BLaER1 (cell line): ENCODE data around the gene SLC13A4.

ENCODE experiments used
- H3K27ac ChIP-seq: shearing (Covaris generic); formaldehyde crosslinking; 2 replicates; pipeline ENCODE4 v1.8.1; 2022
- H3K27me3 ChIP-seq: shearing (Covaris generic); formaldehyde crosslinking; 2 replicates; pipeline ENCODE4 v1.8.1; 2022
- H3K36me3 ChIP-seq: shearing (Covaris generic); formaldehyde crosslinking; 2 replicates; pipeline ENCODE4 v1.8.1; 2022
- H3K4me1 ChIP-seq: shearing (Covaris generic); formaldehyde crosslinking; 2 replicates; pipeline ENCODE4 v1.8.1; 2022
- H3K4me2 ChIP-seq: shearing (Covaris generic); formaldehyde crosslinking; 2 replicates; pipeline ENCODE4 v1.8.1; 2022
- H3K4me3 ChIP-seq: shearing (Covaris generic); formaldehyde crosslinking; 2 replicates; pipeline ENCODE4 v1.8.1; 2022
- H3K9ac ChIP-seq: shearing (Covaris generic); formaldehyde crosslinking; 2 replicates; pipeline ENCODE4 v1.8.1; 2022
- H3K9me3 ChIP-seq: shearing (Covaris generic); formaldehyde crosslinking; 2 replicates; pipeline ENCODE4 v1.8.1; 2022
- H4K20me1 ChIP-seq: shearing (Covaris generic); formaldehyde crosslinking; 2 replicates; pipeline ENCODE4 v1.8.1; 2022
- Cebpa-rat ChIP-seq: shearing (Covaris generic); IDR thresholded peaks from 2 replicates; pipeline ENCODE4 v1.8.1; 2022

SLC13A4 gene

DNA sequence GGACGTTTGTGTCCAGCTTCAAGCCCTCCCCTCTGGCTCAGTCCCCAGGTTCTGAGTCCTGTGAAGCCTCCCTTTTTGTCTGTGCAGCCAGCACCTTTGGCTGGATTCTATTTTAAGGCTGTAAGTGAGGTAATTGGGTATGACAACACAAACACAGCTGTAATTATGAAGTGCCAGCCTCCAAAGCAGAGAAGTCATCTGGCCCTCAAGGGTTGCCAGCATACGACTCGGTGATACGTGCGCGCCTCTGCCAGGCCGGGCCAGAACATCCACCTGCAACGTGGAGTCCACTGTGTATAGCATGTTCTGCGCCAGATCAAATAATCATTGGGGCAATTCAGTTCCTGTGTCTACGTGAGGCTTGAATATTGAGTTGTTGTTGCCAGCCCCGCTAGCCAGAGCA is 27.4 kb upstream of the SLC13A4 start:
- Histone ChIP-seq H3K27me3 (no peaks in the 10 kb centered on the region), H3K9ac (no peak overlapping the region), H3K36me3 (no peaks in the 10 kb centered on the region), H4K20me1 (no peaks in the 10 kb centered on the region), H3K4me2 (no peak overlapping the region), H3K4me1 (0 out of 2 replicates have a peak, but pooled peaks cover 10% of the 10 kb centered on the region), H3K27ac (no peak overlapping the region), H3K9me3 (no peaks in the 10 kb centered on the region; the same call in 1 of the 2 replicates), H3K4me3 (no peak overlapping the region)
- no peak for TF ChIP-seq Cebpa-rat

- TF ChIP-seq Cebpa-rat, result no peak
- no peak overlapping the region for H3K27ac ChIP-seq
These were observed 25.8 kb upstream of the SLC13A4 start for GRCh38 chr7:135753616-135754413.

DNA sequence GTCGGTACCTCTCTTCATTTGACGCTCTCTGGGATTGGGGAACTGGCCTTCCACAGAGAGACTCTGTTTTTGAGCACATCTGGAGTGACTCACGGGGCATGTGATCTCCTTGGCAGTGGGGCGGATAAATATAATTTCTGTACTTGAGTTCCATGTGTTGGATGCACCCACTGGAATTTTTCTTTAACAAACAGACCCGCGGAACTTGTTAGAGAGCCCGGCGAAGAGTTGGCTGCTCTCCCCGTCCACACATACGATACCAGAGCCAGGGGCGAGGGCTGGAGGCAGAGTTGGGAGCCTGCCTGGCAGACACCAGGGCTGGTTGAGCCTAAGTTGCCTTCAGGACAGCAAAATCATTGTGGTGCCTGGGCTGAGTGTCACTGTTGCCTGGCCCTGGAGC is 20.8 kb upstream of the SLC13A4 start, which contains the start of gene FAM180A:
Gene FAM180A (minus strand): TSS at position 44 of the 400 bp plus-strand sequence. CDS start 233 bp downstream, outside the sequence.
- no peaks in the 10 kb centered on the region for H4K20me1 ChIP-seq
- no peaks in the 10 kb centered on the region for H3K36me3 ChIP-seq
- H3K9me3 ChIP-seq, result no peaks in the 10 kb centered on the region
- TF ChIP-seq Cebpa-rat, result no peak
- H3K4me3 ChIP-seq, result no peak within 1 kb of the TSS
- no peaks in the 10 kb centered on the region for H3K27me3 ChIP-seq
- no peak within 1 kb of the TSS for H3K4me2 ChIP-seq
- H3K27ac ChIP-seq, result no peak within 1 kb of the TSS
- H3K4me1 ChIP-seq, result peaks cover 7% of the 10 kb centered on the region; the same call in 1 of the 2 replicates
- no peak within 1 kb of the TSS for H3K9ac ChIP-seq

More at GRCh38 chr7:135753616-135754413, 25.8 kb upstream of the SLC13A4 start:
- Histone ChIP-seq H3K9ac (no peak overlapping the region), H3K36me3 (no peaks in the 10 kb centered on the region), H3K4me3 (no peak overlapping the region), H4K20me1 (no peaks in the 10 kb centered on the region), H3K27me3 (no peaks in the 10 kb centered on the region), H3K4me1 (0 out of 2 replicates have a peak, but pooled peaks cover 10% of the 10 kb centered on the region), H3K9me3 (no peaks in the 10 kb centered on the region), H3K4me2 (no peak overlapping the region)

DNA sequence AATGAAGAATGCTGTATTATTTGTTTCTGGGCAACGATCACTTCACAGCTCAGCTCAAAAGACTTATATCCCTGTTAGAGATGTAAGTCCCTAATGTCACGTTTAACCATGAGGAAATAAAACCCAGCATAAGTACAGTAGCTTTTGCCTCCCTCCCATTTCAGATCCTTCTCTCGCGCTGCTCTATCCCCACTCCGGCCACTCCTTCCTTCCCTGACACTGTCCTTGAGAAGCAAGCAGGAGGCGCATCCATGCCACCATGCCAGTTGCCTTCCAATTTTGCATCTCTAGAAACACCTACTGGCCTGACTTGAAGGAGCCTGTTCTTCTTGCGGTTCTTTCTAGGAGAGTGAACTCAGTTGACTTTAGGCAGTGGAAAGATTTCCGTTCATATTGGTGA is 19.4 kb upstream of the SLC13A4 start:
- no peaks in the 10 kb centered on the region for H3K27me3 ChIP-seq
- H3K27ac ChIP-seq, result no peak overlapping the region
- no peak overlapping the region for H3K4me2 ChIP-seq
- TF ChIP-seq Cebpa-rat, result no peak
- H3K36me3 ChIP-seq, result no peaks in the 10 kb centered on the region
- H3K9ac ChIP-seq, result no peak overlapping the region
- peaks cover 7% of the 10 kb centered on the region; the same call in 1 of the 2 replicates for H3K4me1 ChIP-seq
- H3K9me3 ChIP-seq, result no peaks in the 10 kb centered on the region
- no peak overlapping the region for H3K4me3 ChIP-seq
- no peaks in the 10 kb centered on the region for H4K20me1 ChIP-seq

DNA sequence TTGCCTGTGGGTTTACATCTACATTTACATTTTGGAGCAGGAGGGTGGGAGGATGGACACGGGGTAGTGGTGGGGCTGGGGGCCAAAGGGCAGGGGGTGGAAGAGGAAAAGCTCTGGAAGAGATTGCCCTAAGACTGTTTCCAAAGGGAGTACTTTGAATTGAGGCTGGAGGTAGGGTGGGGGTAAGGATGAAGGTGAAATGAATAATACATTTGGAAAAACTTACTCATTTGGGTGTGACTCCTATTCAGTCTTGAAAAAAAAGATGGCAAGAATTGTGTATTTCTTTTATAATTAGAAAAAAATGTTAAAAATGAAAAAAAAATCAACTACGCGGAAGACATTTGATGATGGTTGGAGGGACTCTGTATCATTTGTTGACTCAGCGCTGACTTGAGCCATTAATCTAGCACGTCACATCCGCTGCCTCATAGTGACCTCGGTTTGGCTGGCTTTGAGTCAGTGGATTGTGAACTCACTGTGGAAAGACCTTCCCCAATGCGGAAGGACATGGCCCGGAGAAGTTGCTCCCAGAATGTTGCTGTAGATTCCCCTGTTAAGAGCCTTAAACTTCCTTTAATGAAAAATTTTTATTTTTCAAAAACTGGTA is 17.8 kb upstream of the SLC13A4 start:
- Histone ChIP-seq H3K36me3 (no peaks in the 10 kb centered on the region), H3K4me1 (peaks cover 7% of the 10 kb centered on the region; the same call in 1 of the 2 replicates), H3K27ac (no peak overlapping the region), H3K27me3 (no peaks in the 10 kb centered on the region), H3K4me3 (no peak overlapping the region), H4K20me1 (no peaks in the 10 kb centered on the region), H3K9ac (no peak overlapping the region), H3K4me2 (no peak overlapping the region), H3K9me3 (no peaks in the 10 kb centered on the region)
- TF ChIP-seq Cebpa-rat, result no peak

- Histone ChIP-seq H3K4me3 (no peak overlapping the region), H3K36me3 (no peaks in the 10 kb centered on the region), H4K20me1 (no peaks in the 10 kb centered on the region), H3K4me1 (peaks cover 7% of the 10 kb centered on the region; the same call in 1 of the 2 replicates), H3K27ac (no peak overlapping the region), H3K9me3 (no peaks in the 10 kb centered on the region), H3K9ac (no peak overlapping the region), H3K4me2 (no peak overlapping the region), H3K27me3 (no peaks in the 10 kb centered on the region)
- no peak for TF ChIP-seq Cebpa-rat
These were observed 17.1 kb upstream of the SLC13A4 start for GRCh38 chr7:135744938-135745702.

GRCh38 chr7:135743907-135744731 is 16.1 kb upstream of the SLC13A4 start:
- H3K4me2 ChIP-seq, result no peak overlapping the region
- H3K4me3 ChIP-seq, result no peak overlapping the region
- H3K9me3 ChIP-seq, result no peaks in the 10 kb centered on the region
- no peaks in the 10 kb centered on the region for H3K27me3 ChIP-seq
- no peak for TF ChIP-seq Cebpa-rat
- H3K9ac ChIP-seq, result no peak overlapping the region
- H3K36me3 ChIP-seq, result no peaks in the 10 kb centered on the region
- H3K27ac ChIP-seq, result no peak overlapping the region
- no peaks in the 10 kb centered on the region for H4K20me1 ChIP-seq
- peaks cover 7% of the 10 kb centered on the region; the same call in 1 of the 2 replicates for H3K4me1 ChIP-seq

- no peak for TF ChIP-seq Cebpa-rat
- Histone ChIP-seq H3K4me2 (no peak overlapping the region), H3K4me1 (no peaks in the 10 kb centered on the region), H3K36me3 (no peaks in the 10 kb centered on the region), H3K27me3 (no peaks in the 10 kb centered on the region), H4K20me1 (no peaks in the 10 kb centered on the region), H3K4me3 (no peak overlapping the region), H3K9ac (no peak overlapping the region), H3K27ac (no peak overlapping the region), H3K9me3 (no peaks in the 10 kb centered on the region)
These were observed 14.4 kb upstream of the SLC13A4 start for GRCh38 chr7:135742371-135742770.

GRCh38 chr7:135741905-135742304 is 13.9 kb upstream of the SLC13A4 start:
- no peak for TF ChIP-seq Cebpa-rat
- Histone ChIP-seq H3K9ac (no peak overlapping the region), H3K27ac (no peak overlapping the region), H3K36me3 (no peaks in the 10 kb centered on the region), H3K4me2 (no peak overlapping the region), H4K20me1 (no peaks in the 10 kb centered on the region), H3K4me1 (no peaks in the 10 kb centered on the region), H3K27me3 (no peaks in the 10 kb centered on the region), H3K9me3 (no peaks in the 10 kb centered on the region), H3K4me3 (no peak overlapping the region)
